ENCODE measurements around the gene SUGT1. TPM values are rescaled to one million over a fixed set of nuclear protein-coding genes. Genes with fewer than 3 reads are reported as not detected.
A peak's percentile ranks its signal among the peaks of the same experiment; 100 is the strongest.

SUGT1 gene
- total and polyA plus RNA-seq, 2 donors (not counting 3 experiments of a cell fraction or from before 2014, with no cell fraction given): 21.7 to 78.8 TPM

DNA sequence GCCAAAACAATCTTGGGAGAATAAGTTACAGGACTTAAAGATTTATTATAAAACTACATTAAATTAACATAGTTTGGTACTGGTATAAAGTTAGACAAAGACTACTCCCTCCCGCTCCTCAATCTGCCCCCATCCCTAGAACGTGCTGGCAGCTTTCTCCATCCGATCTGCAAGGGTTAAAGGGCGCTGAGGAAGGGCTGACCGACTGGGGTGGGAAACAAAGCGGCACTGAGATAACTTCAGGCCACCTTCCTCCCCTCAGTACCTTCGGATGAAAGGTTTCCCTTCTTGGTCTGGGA is 790 bp upstream of the SUGT1 start:
- no peak for FAIRE-seq
- Histone ChIP-seq H3K79me2 (ENCODE audit: control insufficient read depth, insufficient read depth, low read length) (peaks cover 64% of the 10 kb centered on the region), H3K9me3 (replicated peaks; ENCODE audit: control insufficient read depth, insufficient read depth, low read length) (no peaks in the 10 kb centered on the region), H3K27ac (ENCODE audit: insufficient read depth, low read depth, low read length) (peak overlapping the region; percentile 84), H2AFZ (ENCODE audit: low read depth, low read length) (peak overlapping the region; percentile 51), H3K36me3 (ENCODE audit: control insufficient read depth in 2 of 2, extremely low read depth in 1 of 2, insufficient read depth in 2 of 2, low read length in 2 of 2) (peaks cover 2 to 6% of the 10 kb centered on the region in 2 experiments), H3K4me3 (replicated peaks in 1 of 3; ENCODE audit: insufficient read depth in 1 of 3, low read depth in 1 of 3, low read length in 3 of 3) (peak overlapping the region; percentile 40 to 100 (median 67)), H3K27me3 (ENCODE audit: control insufficient read depth in 2 of 2, insufficient read depth in 2 of 2, low read length in 2 of 2) (no peaks in the 10 kb centered on the region), H4K20me1 (replicated peaks; ENCODE audit: control insufficient read depth, extremely low read depth, insufficient read depth, low read length) (no peaks in the 10 kb centered on the region), H3K4me1 (ENCODE audit: control insufficient read depth, extremely low read depth, insufficient read depth, low read length) (peaks cover 22% of the 10 kb centered on the region), H3K4me2 (ENCODE audit: insufficient read depth, low read length) (peak overlapping the region; percentile 98), H3K9me1 (replicated peaks; ENCODE audit: control insufficient read depth, extremely low read depth, insufficient read depth, low read length) (no peaks in the 10 kb centered on the region), H3K9ac (replicated peaks; ENCODE audit: extremely low read depth, insufficient read depth, low read length) (peak overlapping the region; percentile 97)
- DNase-seq (ENCODE audit: low read depth, low spot score): no peak
- POLR2A ChIA-PET: interaction anchor here (0.9 to 2.2 kb wide), 3 partner anchors 13 to 82 kb away, joined by 3 to 14 read pairs (median 3); no protein-coding TSS in a partner anchor
- dilution Hi-C loops (cut with MboI; ENCODE audit: extremely low pct_ligation_motif_present, low sequenced_read_pairs) (no loop called here), intact Hi-C loops (cut with micrococcal nuclease) (loop anchor here (1.0 to 2.0 kb wide), 6 partner anchors 21 to 197 kb away; partner anchors contain the start of gene CKAP2)
- CTCF ChIA-PET: interaction anchor here (1.4 to 3.7 kb wide), 9 partner anchors 13 to 195 kb away, joined by 4 to 46 read pairs (median 8); no protein-coding TSS in a partner anchor
- TSS peak; percentile 75 for BruUV-seq (replicated peaks)
- TF ChIP-seq POLR2A (IDR thresholded peaks at IDR 0.05; ENCODE audit: low read depth, low read length): no peak
- TF ChIP-seq FOS (IDR thresholded peaks at IDR 0.05; ENCODE audit: borderline replicate concordance, insufficient read depth, low read length): no peak
- TF ChIP-seq JUN (IDR thresholded peaks at IDR 0.05; ENCODE audit: borderline replicate concordance, insufficient read depth, insufficient read length, low read depth): no peak
- TF ChIP-seq EZH2 (IDR thresholded peaks at IDR 0.05; ENCODE audit: borderline replicate concordance, low read depth, low read length, severe bottlenecking): no peak
- no peak for TF ChIP-seq GATA2 (IDR thresholded peaks at IDR 0.05; ENCODE audit: insufficient read depth, insufficient read length, low read depth, low read length)
- TF ChIP-seq, protein P1, sequence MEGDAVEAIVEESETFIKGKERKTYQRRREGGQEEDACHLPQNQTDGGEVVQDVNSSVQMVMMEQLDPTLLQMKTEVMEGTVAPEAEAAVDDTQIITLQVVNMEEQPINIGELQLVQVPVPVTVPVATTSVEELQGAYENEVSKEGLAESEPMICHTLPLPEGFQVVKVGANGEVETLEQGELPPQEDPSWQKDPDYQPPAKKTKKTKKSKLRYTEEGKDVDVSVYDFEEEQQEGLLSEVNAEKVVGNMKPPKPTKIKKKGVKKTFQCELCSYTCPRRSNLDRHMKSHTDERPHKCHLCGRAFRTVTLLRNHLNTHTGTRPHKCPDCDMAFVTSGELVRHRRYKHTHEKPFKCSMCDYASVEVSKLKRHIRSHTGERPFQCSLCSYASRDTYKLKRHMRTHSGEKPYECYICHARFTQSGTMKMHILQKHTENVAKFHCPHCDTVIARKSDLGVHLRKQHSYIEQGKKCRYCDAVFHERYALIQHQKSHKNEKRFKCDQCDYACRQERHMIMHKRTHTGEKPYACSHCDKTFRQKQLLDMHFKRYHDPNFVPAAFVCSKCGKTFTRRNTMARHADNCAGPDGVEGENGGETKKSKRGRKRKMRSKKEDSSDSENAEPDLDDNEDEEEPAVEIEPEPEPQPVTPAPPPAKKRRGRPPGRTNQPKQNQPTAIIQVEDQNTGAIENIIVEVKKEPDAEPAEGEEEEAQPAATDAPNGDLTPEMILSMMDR (IDR thresholded peaks at IDR 0.05; ENCODE audit: extremely low read depth in 1 of 2, insufficient read depth in 1 of 2, low read depth in 1 of 2, low read length in 2 of 2): no peak
- TF ChIP-seq MYC (IDR thresholded peaks at IDR 0.05; ENCODE audit: low read depth, low read length): no peak
- no peak for TF ChIP-seq POLR2AphosphoS5 (IDR thresholded peaks at IDR 0.05; ENCODE audit: insufficient read depth, low read depth, low read length)
- no peak for TF ChIP-seq MAX (IDR thresholded peaks at IDR 0.05; ENCODE audit: insufficient read depth, insufficient read length)

Data from endothelial cell of umbilical vein (primary cell).